Measurements from ENCODE around the gene KDF1.

Gene KDF1

GRCh38 chr1:26959722-26960624, at the start of gene KDF1:
Gene KDF1, minus strand, starts transcription at chr1:26960468. Its CDS starts 8,088 bp downstream, at chr1:26952380.
- DNase-seq (ENCODE audit: low read depth) = no peak

DNA sequence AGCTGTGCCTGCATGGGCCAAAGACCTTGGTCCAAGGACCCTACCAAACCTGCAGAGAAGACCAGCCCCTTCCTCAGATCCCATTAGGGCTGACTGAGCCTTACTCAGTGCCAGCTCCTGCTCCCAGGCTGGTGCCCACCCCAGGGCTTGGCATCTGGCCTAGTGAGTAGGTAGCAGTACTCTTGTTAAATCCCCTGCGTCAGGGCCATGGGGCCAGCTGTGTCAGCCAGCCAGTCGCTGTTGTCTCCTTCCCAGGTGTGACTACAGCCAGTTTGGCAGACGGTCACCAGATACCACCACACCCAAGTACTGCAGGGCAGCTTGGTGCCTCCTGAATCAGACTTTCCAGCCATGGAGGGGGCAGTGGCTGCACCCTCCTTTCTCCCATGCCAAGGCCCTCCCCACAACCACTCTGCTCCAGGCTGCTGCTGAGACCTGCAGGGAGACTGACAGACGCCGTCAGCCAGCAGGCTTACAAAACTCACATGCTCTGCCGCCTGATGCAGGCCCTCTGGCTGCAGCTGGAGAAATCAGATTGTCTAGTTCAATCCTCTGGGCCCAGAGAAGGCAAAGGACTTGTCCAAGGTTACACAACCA, 49.4 kb upstream of the KDF1 start:
- DNase-seq (ENCODE audit: low read depth) = no peak

DNA sequence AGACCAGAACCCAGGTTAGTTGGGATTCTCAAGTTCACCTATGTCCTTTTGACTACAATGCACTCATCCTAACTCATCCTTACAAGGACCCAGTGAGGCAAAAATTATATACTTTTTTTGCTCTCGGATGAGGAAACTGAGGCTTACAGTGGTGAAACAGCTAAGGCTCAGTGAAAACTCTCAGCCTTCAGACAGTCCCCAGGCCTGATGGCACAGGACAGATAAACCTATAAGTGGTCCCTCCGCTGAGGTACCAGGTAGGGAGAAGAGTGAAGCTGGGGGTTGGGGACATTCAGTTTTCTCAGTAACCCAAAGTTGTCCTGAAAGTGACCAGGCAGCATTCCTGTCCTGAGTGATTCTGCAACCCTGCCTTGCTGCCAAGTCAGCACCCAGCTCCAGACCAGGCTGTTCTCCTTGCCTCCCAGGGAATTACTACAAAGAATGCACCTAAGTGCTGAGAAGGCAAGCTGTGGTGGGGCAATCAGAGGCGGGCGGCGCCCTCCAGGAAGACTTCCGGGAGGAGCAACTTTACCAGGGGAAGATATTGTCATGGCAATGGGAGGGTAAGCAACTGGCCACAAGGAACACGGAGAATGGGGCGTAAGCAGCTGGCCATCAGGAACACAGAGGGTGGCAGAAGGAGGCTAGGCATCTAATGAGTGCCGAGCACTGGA, 47.8 kb upstream of the KDF1 start:
- DNase-seq (ENCODE audit: low read depth) = peak; percentile 71

GRCh38 chr1:27006683-27007082, 46.4 kb upstream of the KDF1 start:
- peak; percentile 27 for DNase-seq (ENCODE audit: low read depth)

GRCh38 chr1:27005648-27006496, 45.6 kb upstream of the KDF1 start:
- peak; percentile 55 for DNase-seq (ENCODE audit: low read depth)

DNA sequence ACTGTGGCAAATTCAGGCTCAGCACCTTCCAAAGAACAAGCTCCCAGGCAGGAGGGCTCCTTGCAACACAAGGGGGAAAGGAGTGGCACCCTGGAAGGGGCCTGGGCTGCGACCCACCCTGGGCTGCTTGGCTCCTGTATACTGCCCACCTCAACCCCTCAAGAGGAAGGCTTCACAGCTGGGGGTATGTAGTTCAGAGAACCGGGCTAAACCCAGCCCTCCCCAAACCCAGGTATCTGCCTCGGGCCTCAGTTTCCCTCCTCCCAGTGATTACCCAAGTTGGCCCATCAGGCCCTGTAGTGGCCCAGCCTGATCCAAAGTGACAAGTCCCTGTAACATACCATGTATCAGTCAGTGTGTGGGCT, 44.9 kb upstream of the KDF1 start:
- no peak for DNase-seq (ENCODE audit: low read depth)

DNA sequence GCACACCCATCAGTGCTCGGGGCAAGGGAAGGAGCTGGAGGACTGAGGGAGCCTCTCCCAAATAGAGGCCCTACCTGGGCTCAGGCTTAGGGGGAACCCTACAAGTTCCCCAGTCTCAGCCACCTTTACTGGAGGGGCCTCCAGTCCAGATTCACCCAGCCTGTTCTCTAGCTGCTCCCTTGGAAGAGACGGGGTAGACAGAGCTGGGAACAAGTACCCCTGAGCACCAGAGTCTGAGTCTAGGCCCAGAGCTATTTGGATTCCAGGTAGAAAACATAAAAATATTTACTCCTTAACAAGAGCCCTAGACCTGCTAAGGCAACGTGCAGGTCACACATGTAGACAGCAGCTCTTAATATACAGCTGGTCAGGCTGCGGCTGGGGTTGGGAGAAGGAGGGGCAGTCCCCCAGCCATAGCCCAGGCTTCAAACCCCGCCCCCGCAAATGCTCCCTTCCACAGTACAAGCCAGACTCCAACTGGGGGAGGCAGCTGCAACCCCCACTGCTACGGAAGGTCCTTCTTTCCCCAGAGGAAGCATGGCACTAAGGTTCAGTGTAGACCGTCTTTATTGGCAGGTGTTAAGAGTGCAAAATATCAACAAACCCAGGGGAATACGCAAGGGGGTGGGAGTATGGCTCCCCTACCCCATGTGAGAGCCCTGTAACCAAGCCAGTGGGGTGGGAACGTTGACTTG, 44.4 kb upstream of the KDF1 start:
- peak; percentile 59 for DNase-seq (ENCODE audit: low read depth)

- DNase-seq (ENCODE audit: low read depth) = peak; percentile 26
Observed at GRCh38 chr1:27003745-27004470, 43.6 kb upstream of the KDF1 start.

- DNase-seq (ENCODE audit: low read depth) = peak; percentile 69
Observed at GRCh38 chr1:27001570-27002360, 41.5 kb upstream of the KDF1 start.

- DNase-seq (ENCODE audit: low read depth) = peak; percentile 40
Observed at GRCh38 chr1:27000817-27001460, 40.7 kb upstream of the KDF1 start.

DNA sequence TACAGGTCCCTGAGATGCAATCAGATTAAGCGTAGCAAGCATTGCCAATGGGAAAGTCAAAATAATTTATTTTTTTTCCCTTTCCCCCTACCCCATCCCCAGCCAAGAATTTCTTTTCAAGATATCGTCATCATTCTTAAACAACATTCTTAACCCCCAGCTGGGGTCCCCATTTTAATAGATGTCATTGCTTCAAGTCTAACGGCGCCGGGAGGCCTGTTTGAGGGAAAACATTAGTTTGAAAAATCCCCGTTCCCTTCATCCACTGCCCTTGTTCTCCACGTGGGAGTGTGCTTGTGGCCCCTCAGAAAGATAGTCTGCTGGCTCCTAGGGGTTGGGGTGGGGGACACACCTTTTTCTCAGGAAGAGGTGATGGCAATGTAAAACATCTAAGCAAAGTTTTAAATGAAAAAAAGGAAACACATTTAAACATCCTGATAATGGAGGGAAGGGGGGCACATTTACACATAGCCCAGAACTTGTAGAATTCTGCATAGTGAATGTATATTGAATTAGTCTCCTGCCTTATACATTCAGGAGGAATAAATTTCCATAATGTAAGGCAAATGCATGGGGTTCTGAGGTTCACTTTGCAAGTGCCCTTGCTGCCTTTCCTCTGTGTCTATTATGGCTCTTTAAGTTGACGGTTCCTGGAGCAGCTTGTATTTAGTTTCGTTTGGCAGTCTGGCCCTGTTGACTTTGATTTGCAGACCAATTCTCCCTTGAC, 40.0 kb upstream of the KDF1 start:
- DNase-seq (ENCODE audit: low read depth) = no peak

DNA sequence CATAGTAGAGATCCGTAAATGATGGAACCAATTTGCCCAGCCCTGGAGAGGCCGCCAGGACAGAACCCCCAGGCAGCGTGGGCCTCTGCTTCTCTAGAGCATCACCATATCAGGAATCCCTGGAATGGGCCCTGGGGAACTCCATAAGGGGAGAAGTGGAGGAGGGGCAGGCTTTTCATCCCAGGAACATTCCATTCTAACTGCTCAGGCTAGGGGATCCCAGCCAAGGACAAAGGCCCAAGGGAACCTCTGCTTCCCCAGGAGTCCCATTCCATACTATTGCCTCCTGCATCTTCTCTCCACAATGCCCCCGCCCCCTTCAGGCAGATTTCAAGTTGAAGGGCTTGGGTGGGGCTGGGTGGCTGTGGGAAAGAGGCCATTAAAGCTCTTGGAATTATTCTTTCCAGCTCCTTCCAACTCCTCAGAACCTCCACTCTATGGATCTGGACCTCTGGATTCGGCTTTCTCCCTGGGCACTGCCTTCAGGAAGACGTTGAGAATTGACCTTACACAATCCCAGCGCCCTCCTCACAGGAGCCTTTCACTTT, 39.2 kb upstream of the KDF1 start:
- peak; percentile 99 for DNase-seq (ENCODE audit: low read depth)

GRCh38 chr1:26998429-26999300, 38.4 kb upstream of the KDF1 start:
- DNase-seq (ENCODE audit: low read depth) = peak; percentile 72

DNA sequence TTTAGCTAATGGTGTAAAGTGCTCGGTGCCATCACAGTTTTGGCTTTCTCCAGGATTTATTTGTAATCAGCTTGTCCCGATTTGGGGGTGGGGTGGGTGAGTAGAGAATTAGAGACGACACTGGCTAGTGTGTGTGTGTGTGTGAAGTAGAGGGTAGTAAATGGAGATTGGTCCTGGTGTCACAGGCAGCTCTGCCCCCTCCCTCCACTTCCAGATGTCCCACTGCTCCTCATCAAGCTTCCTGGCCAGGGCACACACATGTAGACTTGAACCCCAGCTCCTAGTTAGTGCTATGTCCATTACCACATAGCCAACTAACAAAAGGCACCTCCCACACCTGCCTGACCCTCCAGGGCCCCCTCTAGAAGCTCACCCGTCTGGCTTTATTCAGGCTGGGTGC, 36.4 kb upstream of the KDF1 start:
- no peak for DNase-seq (ENCODE audit: low read depth)

- DNase-seq (ENCODE audit: low read depth) = peak; percentile 52
Observed at GRCh38 chr1:26996024-26996423, 35.8 kb upstream of the KDF1 start.

DNA sequence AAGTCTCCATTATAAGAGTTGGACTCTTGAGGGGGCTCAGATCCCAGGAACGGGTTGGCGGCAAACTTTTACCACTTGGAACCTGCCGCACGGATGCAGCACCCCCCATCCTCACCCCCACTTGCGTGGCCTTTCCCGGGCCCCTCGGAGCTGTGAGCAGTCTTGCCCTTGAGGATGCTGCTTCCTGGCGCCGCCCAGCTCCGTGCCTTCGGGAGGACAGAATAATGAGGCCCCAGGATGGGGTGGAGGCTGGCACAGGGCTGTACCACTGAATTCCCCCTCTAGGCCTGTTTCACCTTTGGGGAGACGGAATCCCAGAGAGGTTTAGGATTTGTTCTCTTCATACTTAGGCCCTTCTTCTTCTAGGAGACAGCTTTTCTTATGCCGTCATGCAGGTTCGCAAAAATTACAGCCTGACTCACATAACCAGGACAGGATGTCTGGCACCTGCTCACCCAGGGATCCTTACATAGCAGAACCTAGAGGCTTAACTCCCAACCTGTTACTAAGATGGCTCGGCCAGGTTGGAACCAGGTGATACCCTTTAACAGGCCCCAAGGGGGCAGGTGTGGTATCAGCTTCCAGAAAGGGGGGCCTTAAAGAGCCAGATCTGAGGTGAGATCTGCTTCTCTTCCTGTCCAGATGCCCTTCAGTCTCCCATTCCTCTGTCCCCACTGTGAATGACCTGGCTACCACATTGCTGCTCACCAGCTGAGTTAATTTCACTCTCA, 34.7 kb upstream of the KDF1 start:
- DNase-seq (ENCODE audit: low read depth) = no peak
